ENCODE results near the gene TJP3. TPM values are rescaled to one million over a fixed set of nuclear protein-coding genes. Genes with fewer than 3 reads are reported as not detected.

TJP3 gene
- total RNA-seq, 2 donors from 2014 or later = 1.1 TPM; not detected in 1

DNA sequence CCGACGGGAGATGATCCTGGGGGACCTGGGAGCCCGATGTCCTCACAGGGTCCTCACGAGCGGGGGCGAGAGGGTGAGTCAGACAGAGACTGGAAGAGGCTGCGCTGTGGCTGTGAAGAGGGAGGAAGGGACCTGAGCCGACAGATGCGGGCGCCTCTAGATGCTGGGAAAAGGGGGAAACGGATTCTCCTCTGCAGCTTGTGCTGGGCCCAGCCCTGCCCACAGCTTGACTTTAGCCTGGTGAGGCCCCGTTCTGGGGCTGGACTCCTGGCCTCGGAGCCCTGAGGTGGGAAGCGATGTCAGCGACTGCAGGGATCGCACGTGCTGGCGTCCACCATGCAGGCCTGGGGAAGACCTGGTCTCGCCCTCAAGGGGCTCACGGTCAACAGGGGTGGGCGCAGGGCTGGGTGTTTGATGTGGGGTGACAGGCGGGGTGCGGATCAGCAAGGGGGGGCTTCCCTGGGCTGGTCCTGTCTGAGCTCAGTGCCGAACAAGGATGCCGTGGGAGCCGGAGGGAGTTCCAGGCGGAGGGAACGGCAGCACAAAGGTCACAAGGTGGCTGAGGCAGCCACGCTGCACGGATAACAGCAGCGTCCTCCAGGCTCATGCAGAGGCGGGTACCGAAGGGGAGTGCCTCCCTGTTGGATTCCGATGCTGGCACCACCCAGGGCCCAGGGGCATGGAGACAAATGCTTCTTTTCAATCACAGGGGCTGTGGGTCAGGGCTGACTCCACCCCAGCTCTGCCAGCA lies 39.7 kb upstream of the TJP3 start:
- no peak for DNase-seq (ENCODE audit: low spot score)
- Histone ChIP-seq H3K27me3 (no peaks in the 10 kb centered on the region), H3K9me3 (no peaks in the 10 kb centered on the region), H3K36me3 (peaks cover 29% of the 10 kb centered on the region), H3K4me1 (peaks cover 0 to 78% of the 10 kb centered on the region in 2 donors), H3K27ac (peak overlapping the region; percentile 96 to 99), H3K4me3 (no peak overlapping the region)
- no peak for TF ChIP-seq CTCF (IDR thresholded peaks at IDR 0.05)

- peak overlapping the region; percentile 96 to 99 for H3K27ac ChIP-seq
- H3K9me3 ChIP-seq = no peaks in the 10 kb centered on the region
- no peak for TF ChIP-seq CTCF (IDR thresholded peaks at IDR 0.05)
- H3K27me3 ChIP-seq = no peaks in the 10 kb centered on the region
- peaks cover 0 to 83% of the 10 kb centered on the region in 2 donors for H3K4me1 ChIP-seq
- no peak for DNase-seq (ENCODE audit: low spot score)
- H3K4me3 ChIP-seq = peak overlapping the region in 1 of 2 donors; percentile 17
- H3K36me3 ChIP-seq = peaks cover 21% of the 10 kb centered on the region
Observed at GRCh38 chr19:3669082-3669946, 38.9 kb upstream of the TJP3 start.

DNA sequence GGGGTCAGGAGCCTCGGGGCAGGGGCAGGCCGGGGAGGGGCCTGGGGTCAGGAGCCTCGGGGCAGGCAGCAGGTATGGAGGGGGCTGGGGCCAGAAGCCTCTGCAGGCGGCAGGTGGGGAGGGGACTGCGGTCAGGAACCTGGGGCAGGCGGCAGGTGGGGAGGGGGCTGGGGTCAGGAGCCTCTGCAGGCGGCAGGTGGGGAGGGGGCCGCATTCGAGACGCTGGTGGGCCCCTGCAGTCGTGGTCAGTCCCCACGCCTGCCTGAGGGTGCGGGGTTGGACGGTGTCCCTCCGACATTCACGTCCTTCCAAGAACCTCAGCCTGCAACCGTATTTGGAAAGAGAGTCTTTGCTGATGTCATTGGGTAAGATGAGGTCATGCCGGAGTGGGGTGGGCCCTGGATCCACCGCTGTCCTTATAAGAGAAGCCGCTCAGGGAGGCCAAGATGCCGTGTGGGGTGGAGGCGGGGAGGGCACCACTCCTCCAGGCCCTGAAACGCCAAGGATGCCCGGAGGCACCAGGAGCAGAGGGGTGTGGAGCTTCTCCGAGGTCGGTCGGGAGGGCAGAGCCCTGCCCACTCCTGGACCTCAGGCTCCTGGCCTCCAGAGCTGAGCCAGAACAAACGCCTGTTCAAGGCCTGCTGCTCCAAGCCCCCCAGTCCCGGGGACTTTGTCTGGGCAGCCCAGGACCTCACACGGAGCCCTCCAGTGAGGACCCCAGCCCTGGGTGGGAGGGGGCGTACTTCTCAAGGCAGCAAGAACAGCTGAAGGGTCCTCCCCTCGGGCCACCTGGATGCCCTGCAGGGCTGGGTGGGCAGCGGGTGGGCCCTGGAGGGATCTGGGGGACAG lies 38.0 kb upstream of the TJP3 start:
- peak; percentile 97 for DNase-seq (ENCODE audit: low spot score)
- H3K27ac ChIP-seq = peak overlapping the region; percentile 96 to 99
- H3K36me3 ChIP-seq = peaks cover 12% of the 10 kb centered on the region
- no peak for TF ChIP-seq CTCF (IDR thresholded peaks at IDR 0.05)
- peak overlapping the region; percentile 23 to 33 for H3K4me3 ChIP-seq
- H3K9me3 ChIP-seq = no peaks in the 10 kb centered on the region
- peaks cover 0 to 83% of the 10 kb centered on the region in 2 donors for H3K4me1 ChIP-seq
- no peaks in the 10 kb centered on the region for H3K27me3 ChIP-seq

GRCh38 chr19:3670796-3671679 lies 37.1 kb upstream of the TJP3 start:
- peak overlapping the region; percentile 23 to 33 for H3K4me3 ChIP-seq
- H3K9me3 ChIP-seq = no peaks in the 10 kb centered on the region
- peak overlapping the region; percentile 96 to 99 for H3K27ac ChIP-seq
- H3K27me3 ChIP-seq = no peaks in the 10 kb centered on the region
- DNase-seq (ENCODE audit: low spot score) = peak; percentile 94
- TF ChIP-seq CTCF (IDR thresholded peaks at IDR 0.05) = no peak
- peaks cover 11% of the 10 kb centered on the region for H3K36me3 ChIP-seq
- peaks cover 0 to 76% of the 10 kb centered on the region in 2 donors for H3K4me1 ChIP-seq

Data from right atrium auricular region (tissue), 2 donors.